NCI-H2171 (cell line): ENCODE data around the gene ABCG1.

ENCODE experiments used
- DNase-seq: peaks from one replicate; lab custom pipeline; 2025; lab: John Stamatoyannopoulos, UW

ABCG1 gene

GRCh38 chr21:42324896-42325295, 106.0 kb downstream of the ABCG1 start:
- DNase-seq: no peak

GRCh38 chr21:42330380-42331371, 111.7 kb downstream of the ABCG1 start:
- DNase-seq: no peak

- no peak for DNase-seq
These were observed 112.7 kb downstream of the ABCG1 start for GRCh38 chr21:42331660-42332059.

GRCh38 chr21:42332557-42333317, 113.8 kb downstream of the ABCG1 start:
- no peak for DNase-seq

GRCh38 chr21:42336054-42336453, 117.1 kb downstream of the ABCG1 start:
- no peak for DNase-seq

- DNase-seq: no peak
These were observed 118.3 kb downstream of the ABCG1 start for GRCh38 chr21:42337276-42337675.

- peak; percentile 34 for DNase-seq
These were observed 119.1 kb downstream of the ABCG1 start for GRCh38 chr21:42337830-42338728.

- DNase-seq: no peak
These were observed 120.1 kb downstream of the ABCG1 start for GRCh38 chr21:42338729-42339715.

GRCh38 chr21:42340187-42341050, 121.5 kb downstream of the ABCG1 start:
- DNase-seq: no peak

- DNase-seq: no peak
These were observed 123.0 kb downstream of the ABCG1 start for GRCh38 chr21:42341776-42342542.

- DNase-seq: no peak
These were observed 124.2 kb downstream of the ABCG1 start for GRCh38 chr21:42343101-42343500.

GRCh38 chr21:42343556-42343955, 124.6 kb downstream of the ABCG1 start:
- no peak for DNase-seq

GRCh38 chr21:42343963-42344510, 125.1 kb downstream of the ABCG1 start:
- DNase-seq: no peak

- DNase-seq: no peak
These were observed 125.7 kb downstream of the ABCG1 start for GRCh38 chr21:42344631-42345030.

- DNase-seq: no peak
These were observed 127.5 kb downstream of the ABCG1 start for GRCh38 chr21:42346441-42346840.
